Skin epidermis (tissue), 12 donors: ENCODE data around the gene MINDY1.

Experiments
- H3K27ac ChIP-seq, 21 experiments: fragments of 200-600 bp; sonication (generic) in 11 of 21; one replicate each; pipeline ENCODE4 v1.5.0; 2020; ENCODE audit warnings: mild to moderate bottlenecking in 3 of 21, inconsistent platforms in 2 of 21, moderate library complexity in 2 of 21
- H3K4me3 ChIP-seq, 7 experiments: fragments of 200-600 bp; sonication (generic) in 2 of 7; one replicate each; pipeline ENCODE4 v1.5.0; 2020; ENCODE audit warnings: inconsistent platforms in 2 of 7, mild to moderate bottlenecking in 2 of 7, moderate library complexity in 1 of 7

MINDY1 gene

GRCh38 chr1:150971583-150972416 is 34.9 kb downstream of the MINDY1 start:
- peak overlapping the region in 11 of 21 experiments; percentile 8 to 96 (median 39) for H3K27ac ChIP-seq
- H3K4me3 ChIP-seq = no peak overlapping the region

DNA sequence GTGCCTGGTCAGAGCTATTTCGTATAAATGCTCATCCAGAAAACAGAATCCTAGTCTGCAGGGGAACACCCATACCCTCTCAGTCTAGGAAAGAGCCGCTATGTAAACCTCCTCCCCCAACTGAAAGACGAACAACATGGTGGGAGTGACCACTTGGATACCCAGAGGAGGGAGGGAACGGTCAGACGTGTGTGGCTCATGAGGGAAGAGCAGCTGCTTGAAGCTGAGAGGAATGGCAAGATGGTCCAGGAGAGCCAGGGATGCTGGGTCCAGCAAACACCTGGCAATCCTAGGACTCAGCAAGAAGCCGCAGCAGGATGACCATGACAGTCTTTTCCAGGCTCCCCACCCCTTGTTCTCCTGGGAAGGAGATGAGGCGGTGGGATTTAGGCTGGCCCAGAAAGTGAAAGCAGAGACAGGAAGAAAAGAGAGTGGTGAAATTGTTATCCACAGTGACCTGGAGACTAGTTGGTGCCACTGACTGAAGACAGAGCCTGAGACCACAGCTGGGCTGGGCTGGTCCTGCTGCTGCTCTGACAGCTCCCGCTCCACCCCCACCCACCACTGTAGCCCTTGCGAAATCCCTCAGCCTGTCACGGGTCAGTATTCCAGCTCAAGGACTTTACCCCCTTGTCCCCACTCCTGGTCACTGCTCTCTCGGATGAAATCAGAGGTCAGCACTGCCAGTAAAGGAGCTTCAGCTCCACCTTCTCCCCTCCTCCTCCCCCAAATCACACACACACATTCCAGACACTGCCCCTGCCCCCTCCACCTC is 35.7 kb downstream of the MINDY1 start:
- Histone ChIP-seq H3K27ac (peak overlapping the region in 8 of 21 experiments; percentile 5 to 93 (median 28)), H3K4me3 (no peak overlapping the region)

- Histone ChIP-seq H3K27ac (peak overlapping the region in 2 of 21 experiments; percentile 4 to 16), H3K4me3 (no peak overlapping the region)
These were observed 37.1 kb downstream of the MINDY1 start for GRCh38 chr1:150969626-150970025.

GRCh38 chr1:150968491-150968890 is 38.2 kb downstream of the MINDY1 start:
- Histone ChIP-seq H3K4me3 (no peak overlapping the region), H3K27ac (peak overlapping the region in 2 of 21 experiments; percentile 2 to 11)

- peak overlapping the region in 1 of 21 experiments; percentile 2 for H3K27ac ChIP-seq
- H3K4me3 ChIP-seq = no peak overlapping the region
These were observed 38.8 kb downstream of the MINDY1 start for GRCh38 chr1:150967936-150968335.

GRCh38 chr1:150966011-150966410 is 40.7 kb downstream of the MINDY1 start:
- Histone ChIP-seq H3K27ac (no peak overlapping the region), H3K4me3 (no peak overlapping the region)

GRCh38 chr1:150965605-150966004 is 41.1 kb downstream of the MINDY1 start:
- Histone ChIP-seq H3K27ac (peak overlapping the region in 1 of 21 experiments; percentile 3), H3K4me3 (no peak overlapping the region)

DNA sequence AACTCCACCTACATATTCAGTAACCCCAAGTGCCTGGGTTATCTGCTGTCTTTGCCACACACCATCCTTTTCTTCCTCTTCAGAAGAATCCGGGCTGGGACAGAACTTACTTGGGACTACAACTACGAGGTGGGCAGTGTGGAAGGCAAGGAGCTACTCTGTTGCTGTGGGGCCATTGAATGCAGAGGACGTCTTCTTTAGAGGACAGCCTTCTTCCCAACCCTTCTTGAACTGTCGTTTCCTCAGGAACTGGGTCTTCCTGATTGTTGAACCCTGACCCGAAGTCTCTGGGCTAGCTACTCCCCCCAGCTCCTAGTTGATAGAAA is 42.6 kb downstream of the MINDY1 start:
- Histone ChIP-seq H3K27ac (no peak overlapping the region), H3K4me3 (no peak overlapping the region)

GRCh38 chr1:150963321-150964163 is 43.2 kb downstream of the MINDY1 start:
- Histone ChIP-seq H3K4me3 (no peak overlapping the region), H3K27ac (no peak overlapping the region)

DNA sequence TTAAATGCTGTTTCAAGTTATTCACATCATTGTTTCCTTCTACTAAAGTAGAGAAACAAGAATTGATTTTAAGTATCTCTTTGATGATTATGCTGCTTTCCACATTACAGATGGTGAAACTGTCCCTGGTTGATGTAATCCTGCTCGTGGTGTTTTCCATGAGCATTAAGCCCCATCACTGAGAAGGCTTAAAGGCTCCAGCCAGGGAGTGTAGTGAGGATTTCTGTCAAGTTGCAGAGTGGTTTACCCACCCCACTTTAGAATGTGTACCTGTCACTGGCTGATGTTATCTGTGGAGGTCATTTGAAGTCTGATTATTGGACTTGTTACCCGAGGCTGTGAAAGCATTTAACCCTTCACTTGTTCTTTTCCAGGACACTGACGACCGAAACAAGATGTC is 44.9 kb downstream of the MINDY1 start:
- no peak overlapping the region for H3K27ac ChIP-seq
- no peak overlapping the region for H3K4me3 ChIP-seq

DNA sequence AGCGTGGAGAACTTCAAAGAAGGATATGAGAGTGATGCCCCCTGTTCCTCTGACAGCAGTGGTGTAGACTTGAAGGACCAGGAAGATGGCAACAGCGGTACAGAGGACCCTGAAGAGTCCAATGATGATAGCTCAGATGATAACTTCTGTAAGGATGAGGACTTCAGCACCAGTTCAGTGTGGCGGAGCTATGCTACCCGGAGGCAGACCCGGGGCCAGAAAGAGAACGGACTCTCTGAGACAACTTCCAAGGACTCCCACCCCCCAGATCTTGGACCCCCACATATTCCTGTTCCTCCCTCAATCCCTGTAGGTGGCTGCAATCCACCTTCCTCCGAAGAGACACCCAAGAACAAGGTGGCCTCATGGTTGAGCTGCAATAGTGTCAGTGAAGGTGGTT is 46.1 kb downstream of the MINDY1 start:
- Histone ChIP-seq H3K4me3 (no peak overlapping the region), H3K27ac (no peak overlapping the region)

DNA sequence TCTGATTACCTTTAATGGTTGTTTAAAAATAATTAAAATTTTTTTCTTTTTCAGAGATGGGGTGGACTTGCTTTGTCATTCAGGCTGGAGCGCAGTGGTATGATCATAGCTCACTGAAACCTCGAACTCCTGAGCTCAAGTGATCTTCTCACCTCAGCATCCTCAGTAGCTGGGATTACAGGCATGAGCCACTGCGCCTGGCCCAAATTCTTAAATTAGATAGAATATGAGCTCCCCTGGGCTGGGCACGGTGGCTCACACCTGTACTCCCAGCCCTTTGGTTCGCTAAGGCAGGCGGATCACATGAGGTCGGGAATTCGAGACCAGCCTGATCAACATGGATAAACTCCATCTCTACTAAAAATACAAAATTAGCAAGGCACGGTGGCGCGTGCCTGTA is 49.0 kb downstream of the MINDY1 start:
- Histone ChIP-seq H3K4me3 (no peak overlapping the region), H3K27ac (no peak overlapping the region)

DNA sequence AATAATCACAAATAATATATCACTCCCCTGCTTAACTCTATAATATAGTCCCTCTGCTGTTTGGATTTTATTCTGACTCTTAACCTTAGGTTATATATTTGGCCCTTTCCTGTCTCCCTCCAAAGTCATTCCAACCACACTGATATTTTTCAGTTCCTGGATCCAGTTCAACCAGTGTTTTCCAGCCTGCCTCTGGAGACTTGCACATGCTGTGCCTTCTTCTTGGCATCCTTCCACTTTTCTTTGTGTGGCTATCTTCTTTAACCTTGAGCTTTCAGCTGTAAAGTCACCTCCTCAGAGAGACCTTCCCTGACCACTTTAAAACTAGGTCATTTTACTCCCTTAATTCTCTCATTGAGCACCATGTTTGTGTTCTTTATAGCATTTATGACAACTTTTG is 51.4 kb downstream of the MINDY1 start:
- H3K27ac ChIP-seq = no peak overlapping the region
- H3K4me3 ChIP-seq = no peak overlapping the region

- H3K4me3 ChIP-seq = no peak overlapping the region
- no peak overlapping the region for H3K27ac ChIP-seq
These were observed 52.0 kb downstream of the MINDY1 start for GRCh38 chr1:150954708-150955107.
